Measurements from ENCODE around the gene SRRM2.

Gene SRRM2

DNA sequence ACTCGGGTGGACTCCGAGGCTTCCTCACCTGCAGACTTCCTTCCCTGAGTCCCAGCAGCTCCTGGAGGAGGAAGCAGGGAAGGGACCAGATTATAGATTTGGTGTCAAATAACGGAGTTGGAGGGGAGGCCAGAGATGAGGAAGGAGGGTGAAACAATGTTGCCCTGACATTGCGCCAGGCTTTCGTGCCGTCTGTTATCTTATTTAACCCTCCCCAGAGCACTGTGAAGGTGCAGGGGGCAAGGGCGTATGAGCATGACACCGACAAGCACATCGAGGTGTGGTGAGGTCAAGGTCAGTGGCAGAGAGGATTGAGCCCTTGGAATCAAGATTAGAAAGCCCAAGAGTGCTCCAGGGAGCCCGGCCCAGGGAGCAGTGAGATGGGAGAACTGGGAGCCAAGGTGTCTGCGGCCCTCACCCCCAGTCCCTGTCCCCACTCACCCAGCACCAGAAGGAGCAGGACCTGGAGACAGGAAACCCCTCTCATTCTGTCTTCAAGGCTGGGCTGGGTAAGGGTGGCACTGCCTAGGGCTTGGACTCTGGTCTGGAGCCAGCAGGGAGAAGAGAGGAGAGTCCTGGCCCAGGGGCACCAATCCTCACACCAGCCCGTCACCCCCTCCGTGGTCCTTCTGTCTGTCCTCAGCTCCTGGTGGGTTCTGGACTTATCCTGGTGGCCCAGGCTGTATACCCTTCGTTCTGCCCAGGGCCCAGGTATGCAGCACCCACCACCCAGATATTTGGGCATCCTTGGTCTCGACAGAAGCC is 33.8 kb downstream of the SRRM2 start:
- TF ChIP-seq, protein P1, sequence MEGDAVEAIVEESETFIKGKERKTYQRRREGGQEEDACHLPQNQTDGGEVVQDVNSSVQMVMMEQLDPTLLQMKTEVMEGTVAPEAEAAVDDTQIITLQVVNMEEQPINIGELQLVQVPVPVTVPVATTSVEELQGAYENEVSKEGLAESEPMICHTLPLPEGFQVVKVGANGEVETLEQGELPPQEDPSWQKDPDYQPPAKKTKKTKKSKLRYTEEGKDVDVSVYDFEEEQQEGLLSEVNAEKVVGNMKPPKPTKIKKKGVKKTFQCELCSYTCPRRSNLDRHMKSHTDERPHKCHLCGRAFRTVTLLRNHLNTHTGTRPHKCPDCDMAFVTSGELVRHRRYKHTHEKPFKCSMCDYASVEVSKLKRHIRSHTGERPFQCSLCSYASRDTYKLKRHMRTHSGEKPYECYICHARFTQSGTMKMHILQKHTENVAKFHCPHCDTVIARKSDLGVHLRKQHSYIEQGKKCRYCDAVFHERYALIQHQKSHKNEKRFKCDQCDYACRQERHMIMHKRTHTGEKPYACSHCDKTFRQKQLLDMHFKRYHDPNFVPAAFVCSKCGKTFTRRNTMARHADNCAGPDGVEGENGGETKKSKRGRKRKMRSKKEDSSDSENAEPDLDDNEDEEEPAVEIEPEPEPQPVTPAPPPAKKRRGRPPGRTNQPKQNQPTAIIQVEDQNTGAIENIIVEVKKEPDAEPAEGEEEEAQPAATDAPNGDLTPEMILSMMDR (IDR thresholded peaks at IDR 0.05; ENCODE audit: low read depth, low read length, missing control alignments), result no peak

DNA sequence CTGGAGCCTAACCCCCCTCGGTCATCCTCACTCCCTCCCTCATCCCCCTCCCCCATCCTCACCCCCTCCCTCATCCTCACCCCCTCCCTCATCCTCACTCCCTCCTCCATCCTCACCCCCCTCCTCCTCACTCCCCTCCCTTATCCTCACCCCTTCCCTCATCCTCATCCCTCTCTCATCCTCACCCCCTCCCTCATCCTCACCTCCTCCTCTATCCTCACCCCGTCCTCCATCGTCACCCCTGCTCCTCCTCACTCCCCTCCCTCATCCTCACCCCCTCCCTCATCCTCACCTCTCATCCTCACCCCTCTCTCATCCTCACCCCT is 34.4 kb downstream of the SRRM2 start:
- no peak overlapping the region for H3K4me3 ChIP-seq (replicated peaks; ENCODE audit: low read depth, low read length)
- TF ChIP-seq, protein P1 (IDR thresholded peaks at IDR 0.05; ENCODE audit: low read depth, low read length, missing control alignments), result no peak
- no peak for DNase-seq (ENCODE audit: extremely low read depth, low read depth)

More for the DNA sequence above, 33.8 kb downstream of the SRRM2 start:
- DNase-seq (ENCODE audit: extremely low read depth, low read depth), result no peak
- no peak overlapping the region for H3K4me3 ChIP-seq (replicated peaks; ENCODE audit: low read depth, low read length)

DNA sequence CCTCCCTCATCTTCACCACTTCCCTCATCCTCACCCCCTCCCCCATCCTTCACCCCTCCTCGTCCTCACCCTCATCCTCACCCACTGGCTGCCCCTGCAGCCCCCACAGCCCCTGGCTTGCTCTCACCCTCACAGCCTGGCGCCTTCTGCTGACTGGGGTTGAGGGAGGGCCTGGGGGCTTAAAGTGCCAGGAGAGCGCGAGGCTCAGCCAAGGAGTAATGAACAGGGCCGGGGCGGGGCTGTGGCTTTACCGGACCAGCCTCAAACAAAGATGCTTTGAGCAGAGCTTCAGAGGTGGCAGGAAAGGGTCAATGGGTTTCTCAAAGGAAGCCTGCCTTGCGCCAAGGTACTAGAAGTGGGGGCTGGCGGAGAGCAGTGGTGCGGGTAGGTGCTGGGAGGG is 35.0 kb downstream of the SRRM2 start, which contains the start of gene PRSS33:
Gene PRSS33 (minus strand): TSS at position 155 of the 400 bp plus-strand sequence. CDS start 1,013 bp downstream, outside the sequence.
- DNase-seq (ENCODE audit: extremely low read depth, low read depth), result no peak
- TF ChIP-seq, protein P1 (IDR thresholded peaks at IDR 0.05; ENCODE audit: low read depth, low read length, missing control alignments), result no peak
- H3K4me3 ChIP-seq (replicated peaks; ENCODE audit: low read depth, low read length), result no peak within 1 kb of the TSS

DNA sequence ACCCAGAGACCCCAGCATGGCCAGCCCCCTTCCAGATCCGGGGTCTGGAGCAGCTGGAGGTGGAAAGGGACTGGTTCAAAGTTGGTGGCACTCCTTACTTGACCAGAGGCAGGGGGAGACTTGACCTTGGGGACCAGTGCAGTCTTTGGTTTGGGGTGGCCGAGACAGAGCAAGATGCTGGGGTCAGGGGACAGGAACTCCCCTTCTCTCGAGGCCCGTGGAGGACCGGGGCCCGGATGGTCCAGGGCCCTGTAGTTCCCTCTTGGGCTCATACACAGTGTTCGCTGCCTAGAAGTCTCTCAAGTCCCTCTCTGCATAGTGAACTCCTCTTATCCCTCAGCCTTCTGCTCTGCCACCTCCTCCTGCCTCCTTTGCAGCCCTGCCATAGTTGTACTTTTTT is 35.5 kb downstream of the SRRM2 start:
- no peak for DNase-seq (ENCODE audit: extremely low read depth, low read depth)
- H3K4me3 ChIP-seq (replicated peaks; ENCODE audit: low read depth, low read length), result no peak overlapping the region
- TF ChIP-seq, protein P1 (IDR thresholded peaks at IDR 0.05; ENCODE audit: low read depth, low read length, missing control alignments), result no peak

DNA sequence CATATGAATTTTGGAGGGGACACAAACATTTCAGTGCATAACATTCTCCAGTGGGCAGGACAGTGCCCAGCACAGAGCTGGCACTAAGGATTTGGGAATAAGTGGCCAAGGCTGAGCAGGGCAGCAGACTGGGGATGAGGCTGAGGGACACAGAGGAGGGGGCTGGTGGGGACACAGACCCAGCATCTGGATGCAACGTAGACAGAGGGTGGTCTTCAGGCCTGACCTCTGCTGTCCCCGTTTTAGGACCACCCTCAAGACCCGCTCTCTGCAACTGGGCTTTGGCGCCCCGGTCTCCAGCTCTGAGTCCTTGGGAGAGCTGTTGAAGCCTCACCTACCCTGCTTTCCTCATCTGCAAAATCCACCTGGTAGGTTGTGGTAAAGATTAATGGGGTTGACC is 38.2 kb downstream of the SRRM2 start:
- DNase-seq (ENCODE audit: extremely low read depth, low read depth), result no peak
- no peak overlapping the region for H3K4me3 ChIP-seq (replicated peaks; ENCODE audit: low read depth, low read length)
- TF ChIP-seq, protein P1 (IDR thresholded peaks at IDR 0.05; ENCODE audit: low read depth, low read length, missing control alignments), result no peak

DNA sequence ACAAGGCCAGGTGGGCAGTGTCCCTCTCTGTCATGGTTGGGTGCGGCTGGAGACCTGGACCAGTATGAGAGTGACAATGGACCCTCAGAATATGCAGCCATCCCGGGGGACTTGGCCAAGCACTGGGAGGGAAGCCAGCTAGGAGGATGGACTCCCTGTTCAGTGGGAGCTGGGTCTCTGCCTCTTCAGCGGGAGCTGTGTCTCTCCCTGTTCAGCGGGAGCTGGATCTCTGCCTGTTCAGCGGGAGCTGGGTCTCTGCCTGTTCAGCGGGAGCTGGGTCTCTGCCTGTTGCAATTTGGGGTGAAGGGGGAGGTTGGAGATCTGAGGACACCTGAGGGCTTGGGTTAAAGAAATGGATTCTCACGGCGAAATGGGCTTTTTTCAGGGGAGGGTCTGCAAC is 38.7 kb downstream of the SRRM2 start:
- TF ChIP-seq, protein P1 (IDR thresholded peaks at IDR 0.05; ENCODE audit: low read depth, low read length, missing control alignments), result no peak
- no peak overlapping the region for H3K4me3 ChIP-seq (replicated peaks; ENCODE audit: low read depth, low read length)

DNA sequence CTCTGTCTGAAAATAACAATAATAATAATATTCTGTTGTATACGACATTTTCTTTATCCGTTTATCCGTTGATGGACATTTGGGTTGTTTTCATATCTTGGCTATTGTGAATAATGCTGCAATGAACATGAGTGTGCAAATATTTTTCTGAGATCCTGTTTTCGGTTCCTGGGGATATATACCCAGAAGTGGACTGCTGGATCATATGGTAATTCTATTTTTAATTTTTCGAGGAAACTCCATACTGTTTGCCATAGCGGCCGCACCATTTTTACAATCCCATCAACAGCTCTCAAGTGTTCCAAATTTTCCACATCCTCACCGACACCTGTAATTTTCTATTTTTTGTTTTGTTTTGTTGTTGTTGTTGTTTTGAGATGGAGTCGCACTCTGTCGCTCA is 40.5 kb downstream of the SRRM2 start:
- TF ChIP-seq, protein P1 (IDR thresholded peaks at IDR 0.05; ENCODE audit: low read depth, low read length, missing control alignments), result no peak
- no peak for DNase-seq (ENCODE audit: extremely low read depth, low read depth)
- H3K4me3 ChIP-seq (replicated peaks; ENCODE audit: low read depth, low read length), result no peak overlapping the region

More for the DNA sequence above, 38.7 kb downstream of the SRRM2 start:
- DNase-seq (ENCODE audit: extremely low read depth, low read depth), result no peak

Measured in HFF-Myc (cell line).